Measurements from ENCODE around the gene STXBP1. TPM values are rescaled to one million over a fixed set of nuclear protein-coding genes. Genes with fewer than 3 reads are reported as not detected.
A peak's percentile ranks its signal among the peaks of the same experiment; 100 is the strongest.

The STXBP1 gene
- total RNA-seq, 2 donors from 2014 or later, result 8.2 to 15.8 TPM

DNA sequence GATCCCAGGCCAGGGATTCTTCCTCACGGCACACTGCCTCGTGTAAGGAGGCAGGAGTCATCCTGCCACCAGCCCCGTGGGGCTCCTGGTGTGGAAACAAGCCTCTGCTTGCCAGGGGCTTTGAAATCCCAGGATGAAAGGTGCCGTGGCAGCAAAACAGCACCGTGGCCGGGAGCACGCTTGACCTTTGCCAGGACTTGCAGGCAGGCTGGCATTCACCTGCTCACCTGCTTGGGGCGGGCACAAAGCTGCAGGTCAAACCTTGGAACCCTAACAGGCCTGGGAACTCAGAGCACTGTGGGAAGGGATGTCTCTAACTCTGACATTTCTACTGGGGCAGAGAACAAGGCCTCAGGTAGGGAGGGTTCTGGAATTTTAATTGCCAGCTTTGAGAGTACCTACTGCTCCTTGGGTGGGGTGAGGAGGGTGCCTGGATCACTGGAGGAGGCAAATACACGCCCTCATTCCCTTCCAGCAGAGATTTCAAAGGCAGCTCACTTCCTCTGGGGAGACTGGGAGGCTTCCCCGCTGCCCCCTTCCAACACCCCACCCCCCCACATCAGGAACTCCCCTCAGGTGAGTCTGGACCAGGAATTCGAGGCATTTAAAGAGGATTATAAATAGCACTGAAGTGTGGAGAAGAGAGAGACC is 45.6 kb upstream of the STXBP1 start:
- TF ChIP-seq, protein P1, sequence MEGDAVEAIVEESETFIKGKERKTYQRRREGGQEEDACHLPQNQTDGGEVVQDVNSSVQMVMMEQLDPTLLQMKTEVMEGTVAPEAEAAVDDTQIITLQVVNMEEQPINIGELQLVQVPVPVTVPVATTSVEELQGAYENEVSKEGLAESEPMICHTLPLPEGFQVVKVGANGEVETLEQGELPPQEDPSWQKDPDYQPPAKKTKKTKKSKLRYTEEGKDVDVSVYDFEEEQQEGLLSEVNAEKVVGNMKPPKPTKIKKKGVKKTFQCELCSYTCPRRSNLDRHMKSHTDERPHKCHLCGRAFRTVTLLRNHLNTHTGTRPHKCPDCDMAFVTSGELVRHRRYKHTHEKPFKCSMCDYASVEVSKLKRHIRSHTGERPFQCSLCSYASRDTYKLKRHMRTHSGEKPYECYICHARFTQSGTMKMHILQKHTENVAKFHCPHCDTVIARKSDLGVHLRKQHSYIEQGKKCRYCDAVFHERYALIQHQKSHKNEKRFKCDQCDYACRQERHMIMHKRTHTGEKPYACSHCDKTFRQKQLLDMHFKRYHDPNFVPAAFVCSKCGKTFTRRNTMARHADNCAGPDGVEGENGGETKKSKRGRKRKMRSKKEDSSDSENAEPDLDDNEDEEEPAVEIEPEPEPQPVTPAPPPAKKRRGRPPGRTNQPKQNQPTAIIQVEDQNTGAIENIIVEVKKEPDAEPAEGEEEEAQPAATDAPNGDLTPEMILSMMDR (IDR thresholded peaks at IDR 0.05), result no peak
- H3K4me1 ChIP-seq, result peaks cover 28% of the 10 kb centered on the region
- DNase-seq, result peak; percentile 82
- H3K4me3 ChIP-seq, result peak overlapping the region; percentile 68
- no peaks in the 10 kb centered on the region for H3K27me3 ChIP-seq
- no peaks in the 10 kb centered on the region for H3K9me3 ChIP-seq
- H3K36me3 ChIP-seq, result no peaks in the 10 kb centered on the region
- peak overlapping the region; percentile 97 to 98 for H3K9ac ChIP-seq (ENCODE audit: low read depth in 2 of 2, low read length in 2 of 2)
- intact Hi-C loops (cut with DNase I), result no loop called here
- H3K27ac ChIP-seq, result peak overlapping the region; percentile 92

DNA sequence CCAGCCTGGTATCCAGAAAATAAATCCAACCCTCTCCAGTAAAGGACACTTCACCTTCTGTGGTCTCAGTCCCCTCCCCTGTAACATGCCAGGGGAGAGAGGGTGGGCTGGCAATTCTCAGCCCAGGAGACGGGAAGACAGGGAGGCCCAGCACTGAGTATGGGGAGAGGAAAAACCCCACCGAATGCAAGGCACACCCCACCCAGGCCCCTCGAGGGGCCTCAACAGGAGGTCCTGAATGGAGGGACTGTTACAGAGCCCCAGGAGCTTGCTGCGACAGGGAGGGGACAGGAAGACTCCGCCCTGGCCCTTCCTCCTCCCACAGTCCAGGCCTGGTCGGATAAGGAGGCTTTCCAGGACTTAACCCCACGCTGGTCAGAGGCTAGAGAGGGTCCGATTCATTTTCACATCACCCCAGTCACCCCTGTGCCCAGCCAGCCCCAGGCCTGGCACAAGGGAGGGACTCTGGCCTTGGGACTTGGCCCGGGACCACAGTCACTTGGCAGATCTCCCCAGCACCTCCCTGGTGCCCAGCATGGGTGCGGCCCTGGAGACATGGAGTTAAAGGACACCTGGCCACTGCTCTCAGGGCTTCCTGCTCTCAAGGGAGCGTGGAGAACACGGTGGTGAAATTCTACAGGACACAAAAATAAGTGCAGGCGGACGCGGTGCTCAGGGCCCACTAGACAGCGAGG is 44.9 kb upstream of the STXBP1 start:
- Histone ChIP-seq H3K4me1 (peaks cover 25% of the 10 kb centered on the region), H3K36me3 (no peaks in the 10 kb centered on the region), H3K27me3 (no peaks in the 10 kb centered on the region), H3K4me3 (peak overlapping the region; percentile 68), H3K9ac (ENCODE audit: low read depth in 2 of 2, low read length in 2 of 2) (peak overlapping the region; percentile 97 to 98), H3K27ac (peak overlapping the region; percentile 92), H3K9me3 (no peaks in the 10 kb centered on the region)
- intact Hi-C loops (cut with DNase I), result no loop called here
- TF ChIP-seq, protein P1 (IDR thresholded peaks at IDR 0.05), result no peak
- peak; percentile 88 for DNase-seq

DNA sequence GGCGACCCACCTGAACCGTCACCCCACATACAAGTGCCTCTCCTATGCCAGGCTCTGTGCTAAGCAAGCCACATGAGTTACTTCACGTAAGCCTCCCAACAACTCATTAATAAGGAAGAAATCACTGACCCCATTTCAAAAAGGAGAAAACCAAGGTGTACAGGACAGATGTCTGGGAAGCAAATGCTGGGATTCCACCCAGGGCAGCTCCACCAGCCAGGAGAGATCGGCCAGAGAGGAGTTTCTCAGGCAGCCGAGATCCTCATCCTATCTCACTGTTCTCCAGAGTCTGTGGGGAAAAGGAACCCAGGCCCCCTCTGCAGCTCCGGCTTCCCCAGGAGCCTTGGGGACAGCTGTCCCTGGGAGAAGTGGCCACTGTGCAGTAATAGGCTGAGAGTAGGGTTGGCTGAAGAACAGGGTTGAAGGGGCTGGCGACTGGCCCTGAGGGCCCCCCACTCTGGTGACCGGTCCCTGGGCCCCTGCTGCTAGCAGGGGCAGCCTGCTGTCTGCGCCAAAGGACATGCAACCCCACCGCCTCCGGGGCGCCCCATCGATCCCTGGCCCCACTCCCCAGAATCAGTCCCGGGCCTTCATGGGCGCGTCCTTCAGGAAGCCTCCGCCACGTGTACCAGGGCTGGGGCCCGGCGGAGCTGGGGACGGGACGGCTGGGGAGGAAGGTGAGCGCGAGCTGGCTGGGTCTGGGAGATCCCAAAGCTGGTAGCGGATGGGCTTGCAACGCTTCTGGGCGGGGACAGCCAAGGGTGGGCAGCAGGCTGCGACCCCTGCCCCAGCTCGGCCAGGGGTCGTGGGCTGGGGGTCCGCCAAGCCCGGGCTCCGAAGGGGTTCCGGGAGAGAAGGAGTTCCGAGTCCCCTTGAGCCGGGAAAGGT is 44.1 kb upstream of the STXBP1 start:
- Histone ChIP-seq H3K27me3 (no peaks in the 10 kb centered on the region), H3K4me1 (peaks cover 19% of the 10 kb centered on the region), H3K4me3 (peak overlapping the region; percentile 68), H3K27ac (peak overlapping the region; percentile 92), H3K9me3 (no peaks in the 10 kb centered on the region), H3K36me3 (no peaks in the 10 kb centered on the region), H3K9ac (ENCODE audit: low read depth in 2 of 2, low read length in 2 of 2) (peak overlapping the region; percentile 97 to 98)
- DNase-seq, result no peak
- intact Hi-C loops (cut with DNase I), result no loop called here
- TF ChIP-seq, protein P1 (IDR thresholded peaks at IDR 0.05), result no peak

DNA sequence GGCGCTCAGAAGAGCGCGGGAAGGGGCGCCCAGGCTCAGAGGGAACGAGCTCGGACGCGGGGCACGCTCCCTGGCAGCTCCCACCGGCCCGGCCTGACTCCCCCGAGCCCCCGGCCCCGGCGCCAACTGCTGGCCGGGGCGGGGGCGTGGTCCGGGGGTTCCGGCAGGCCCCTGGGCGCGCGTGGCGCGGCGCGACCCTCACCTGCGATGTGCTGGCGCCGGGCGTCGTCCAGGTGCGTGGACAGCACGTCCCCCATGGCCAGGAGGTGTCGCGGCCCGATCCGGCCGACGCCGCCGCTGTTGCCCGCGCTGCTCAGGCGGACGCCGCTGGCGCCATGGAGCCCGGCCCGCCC is 43.5 kb upstream of the STXBP1 start:
- H3K27ac ChIP-seq, result peak overlapping the region; percentile 92
- TF ChIP-seq, protein P1 (IDR thresholded peaks at IDR 0.05), result no peak
- H3K9ac ChIP-seq (ENCODE audit: low read depth in 2 of 2, low read length in 2 of 2), result peak overlapping the region; percentile 97 to 98
- intact Hi-C loops (cut with DNase I), result no loop called here
- no peaks in the 10 kb centered on the region for H3K9me3 ChIP-seq
- no peaks in the 10 kb centered on the region for H3K36me3 ChIP-seq
- DNase-seq, result no peak
- no peaks in the 10 kb centered on the region for H3K27me3 ChIP-seq
- peak overlapping the region; percentile 68 for H3K4me3 ChIP-seq
- H3K4me1 ChIP-seq, result peaks cover 14% of the 10 kb centered on the region
